Measurements from ENCODE around the gene ABCF2.

Gene ABCF2

DNA sequence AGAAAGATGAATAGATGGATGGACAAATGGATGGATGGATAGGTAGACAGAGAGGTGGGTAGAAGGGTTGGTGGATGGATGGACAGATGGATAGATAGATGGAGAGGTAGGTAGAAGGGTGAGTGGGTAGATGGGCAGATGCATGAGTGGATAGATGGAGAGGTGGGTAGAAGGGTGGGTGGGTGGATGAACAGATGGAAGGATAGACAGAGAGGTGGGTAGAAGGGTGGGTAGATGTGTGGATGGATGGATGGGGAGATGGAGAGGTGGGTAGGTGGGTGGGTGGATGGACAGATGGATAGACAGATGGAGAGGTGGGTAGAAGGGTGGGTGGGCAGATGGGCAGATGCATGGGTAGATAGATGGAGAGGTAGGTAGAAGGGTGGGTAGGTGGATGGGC, 29.1 kb downstream of the ABCF2 start:
- H3K27ac ChIP-seq = no peak overlapping the region
- no peak for TF ChIP-seq CTCF (conservative IDR thresholded peaks at IDR 0.05)

GRCh38 chr7:151195616-151196450, 31.2 kb downstream of the ABCF2 start:
- no peak for TF ChIP-seq CTCF (conservative IDR thresholded peaks at IDR 0.05)
- no peak overlapping the region for H3K27ac ChIP-seq

GRCh38 chr7:151194188-151194587, 32.8 kb downstream of the ABCF2 start:
- TF ChIP-seq CTCF (conservative IDR thresholded peaks at IDR 0.05) = no peak
- no peak overlapping the region for H3K27ac ChIP-seq

- H3K27ac ChIP-seq = no peak overlapping the region
- no peak for TF ChIP-seq CTCF (conservative IDR thresholded peaks at IDR 0.05)
These were observed 33.6 kb downstream of the ABCF2 start for GRCh38 chr7:151193203-151193978.

- no peak overlapping the region for H3K27ac ChIP-seq
- no peak for TF ChIP-seq CTCF (conservative IDR thresholded peaks at IDR 0.05)
These were observed 34.9 kb downstream of the ABCF2 start for GRCh38 chr7:151192002-151192539.

GRCh38 chr7:151191544-151191943, 35.5 kb downstream of the ABCF2 start:
- TF ChIP-seq CTCF (conservative IDR thresholded peaks at IDR 0.05) = no peak
- H3K27ac ChIP-seq = no peak overlapping the region

- no peak overlapping the region for H3K27ac ChIP-seq
- no peak for TF ChIP-seq CTCF (conservative IDR thresholded peaks at IDR 0.05)
These were observed 38.0 kb downstream of the ABCF2 start for GRCh38 chr7:151189038-151189437.
